ENCODE measurements around the gene TCP1.
"Not testable (repeated sequence)": the region's sequence is repeated elsewhere in the genome, so short reads cannot be mapped to it uniquely, and the experiment has no call there.

Gene TCP1

DNA sequence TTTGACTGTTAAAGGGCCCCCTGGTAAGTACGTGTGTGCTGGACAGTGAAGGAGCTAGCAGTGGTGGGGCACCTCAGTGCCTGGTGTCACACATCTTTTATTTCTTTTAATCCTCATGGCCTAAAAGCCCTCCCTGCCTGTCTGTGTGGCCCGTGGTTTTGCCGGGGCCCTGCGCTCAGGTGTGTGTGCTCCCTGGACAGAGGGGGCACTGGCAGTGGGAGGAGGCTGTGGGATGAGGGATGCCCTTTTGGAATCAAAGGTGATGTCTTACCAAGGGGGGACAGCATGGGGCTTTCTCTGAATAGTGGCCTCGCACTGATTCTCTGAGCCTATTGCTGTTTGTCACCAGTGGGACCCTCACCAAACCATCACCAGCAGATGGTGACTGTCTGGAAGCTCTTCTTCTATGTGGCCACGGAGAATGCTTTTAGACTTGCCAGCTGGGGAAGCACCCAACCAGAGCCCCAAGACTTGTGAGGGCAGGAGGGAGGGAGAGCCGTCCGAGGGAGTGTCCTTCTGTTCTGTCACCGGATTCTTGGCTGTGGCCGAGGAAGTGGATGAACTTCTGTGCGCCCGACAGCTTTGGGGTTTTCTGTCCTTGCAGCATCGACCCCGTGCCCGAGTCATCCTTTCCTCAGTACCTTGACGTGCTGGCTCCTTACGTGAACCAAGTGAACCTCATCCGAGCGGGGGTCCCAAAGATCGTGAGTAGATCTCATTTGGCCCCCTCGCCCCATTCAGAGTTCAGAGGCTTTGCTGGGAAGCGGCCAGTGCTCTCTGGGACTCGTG, 28.7 kb upstream of the TCP1 start:
- H3K36me3 ChIP-seq (ENCODE audit: control insufficient read depth in 1 of 2, insufficient read depth in 2 of 2, low read length in 2 of 2), result no peaks in the 10 kb centered on the region
- H3K27ac ChIP-seq (ENCODE audit: low read depth, low read length), result no peak overlapping the region
- no peaks in the 10 kb centered on the region for H3K9me3 ChIP-seq (ENCODE audit: control insufficient read depth in 1 of 2, low read length in 2 of 2)
- H3K9ac ChIP-seq (ENCODE audit: low read depth in 1 of 2, low read length in 2 of 2), result no peak overlapping the region
- H3K27me3 ChIP-seq (ENCODE audit: control insufficient read depth in 1 of 2, insufficient read depth in 2 of 2, low read length in 2 of 2), result no peaks in the 10 kb centered on the region
- no peak overlapping the region for H3K4me3 ChIP-seq (ENCODE audit: low read depth in 1 of 2, low read length in 2 of 2)
- H3K4me1 ChIP-seq (ENCODE audit: control insufficient read depth in 1 of 2, insufficient read depth in 2 of 2, low read length in 2 of 2), result no peaks in the 10 kb centered on the region

- not testable (repeated sequence) for H3K27me3 ChIP-seq (ENCODE audit: control insufficient read depth in 1 of 2, insufficient read depth in 2 of 2, low read length in 2 of 2); H3K9ac ChIP-seq (ENCODE audit: low read depth in 1 of 2, low read length in 2 of 2); H3K27ac ChIP-seq (ENCODE audit: low read depth, low read length); H3K4me3 ChIP-seq (ENCODE audit: low read depth in 1 of 2, low read length in 2 of 2); H3K4me1 ChIP-seq (ENCODE audit: control insufficient read depth in 1 of 2, insufficient read depth in 2 of 2, low read length in 2 of 2); H3K9me3 ChIP-seq (ENCODE audit: control insufficient read depth in 1 of 2, low read length in 2 of 2); H3K36me3 ChIP-seq (ENCODE audit: control insufficient read depth in 1 of 2, insufficient read depth in 2 of 2, low read length in 2 of 2)
Measured at GRCh38 chr6:159816775-159817174, 27.4 kb upstream of the TCP1 start.

DNA sequence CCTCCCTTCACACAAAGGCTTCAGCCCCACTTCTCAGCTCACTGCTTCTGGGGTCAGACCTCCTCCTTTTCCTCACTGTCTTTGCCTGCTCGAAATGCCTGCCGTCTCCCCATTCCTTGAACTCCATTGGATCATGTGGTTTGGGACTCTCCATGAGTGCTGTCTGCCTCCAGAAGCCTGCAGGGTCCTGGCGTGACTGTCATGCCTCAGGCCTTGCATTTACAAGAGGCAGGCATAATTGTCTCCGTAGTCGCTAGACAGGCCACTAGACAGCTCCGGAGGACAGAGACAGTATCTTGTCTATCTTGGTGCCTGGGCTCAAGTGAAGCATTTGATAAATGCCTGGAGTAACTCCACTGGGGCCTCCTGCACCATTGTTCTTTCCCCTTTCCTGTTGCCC, 26.0 kb upstream of the TCP1 start:
- no peak overlapping the region for H3K9ac ChIP-seq (ENCODE audit: low read depth in 1 of 2, low read length in 2 of 2)
- no peak overlapping the region for H3K27ac ChIP-seq (ENCODE audit: low read depth, low read length)
- no peaks in the 10 kb centered on the region for H3K9me3 ChIP-seq (ENCODE audit: control insufficient read depth in 1 of 2, low read length in 2 of 2)
- H3K36me3 ChIP-seq (ENCODE audit: control insufficient read depth in 1 of 2, insufficient read depth in 2 of 2, low read length in 2 of 2), result no peaks in the 10 kb centered on the region
- no peak overlapping the region for H3K4me3 ChIP-seq (ENCODE audit: low read depth in 1 of 2, low read length in 2 of 2)
- no peaks in the 10 kb centered on the region for H3K27me3 ChIP-seq (ENCODE audit: control insufficient read depth in 1 of 2, insufficient read depth in 2 of 2, low read length in 2 of 2)
- H3K4me1 ChIP-seq (ENCODE audit: control insufficient read depth in 1 of 2, insufficient read depth in 2 of 2, low read length in 2 of 2), result no peaks in the 10 kb centered on the region

DNA sequence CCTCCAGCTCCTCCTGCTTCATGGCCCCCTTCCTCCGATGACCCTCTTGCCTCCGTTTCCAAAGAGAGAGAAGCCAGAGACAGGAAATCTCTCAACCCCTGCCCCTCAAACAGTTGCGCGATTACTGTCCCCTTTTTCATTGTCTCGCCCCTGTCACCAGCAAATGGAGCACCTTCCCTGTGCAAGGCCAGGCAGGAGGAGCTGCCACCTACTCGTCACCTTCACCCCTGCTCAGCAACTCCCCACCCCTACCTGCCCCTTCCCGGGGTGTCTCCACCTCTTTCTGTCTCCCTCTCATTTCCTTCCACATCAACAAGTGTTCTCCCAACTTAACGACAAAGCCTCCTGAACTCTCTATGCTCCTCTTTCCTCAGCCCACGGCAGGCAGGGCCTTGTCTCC, 24.4 kb upstream of the TCP1 start:
- Histone ChIP-seq H3K36me3 (ENCODE audit: control insufficient read depth in 1 of 2, insufficient read depth in 2 of 2, low read length in 2 of 2) (no peaks in the 10 kb centered on the region), H3K9ac (ENCODE audit: low read depth in 1 of 2, low read length in 2 of 2) (no peak overlapping the region)

GRCh38 chr6:159809149-159809548, 19.7 kb upstream of the TCP1 start:
- Histone ChIP-seq H3K4me3 (ENCODE audit: low read depth in 1 of 2, low read length in 2 of 2) (no peak overlapping the region), H3K27me3 (ENCODE audit: control insufficient read depth in 1 of 2, insufficient read depth in 2 of 2, low read length in 2 of 2) (no peaks in the 10 kb centered on the region), H3K27ac (ENCODE audit: low read depth, low read length) (no peak overlapping the region), H3K9ac (ENCODE audit: low read depth in 1 of 2, low read length in 2 of 2) (no peak overlapping the region), H3K4me1 (ENCODE audit: control insufficient read depth in 1 of 2, insufficient read depth in 2 of 2, low read length in 2 of 2) (peaks cover 4 to 5% of the 10 kb centered on the region in 2 donors), H3K9me3 (ENCODE audit: control insufficient read depth in 1 of 2, low read length in 2 of 2) (no peaks in the 10 kb centered on the region), H3K36me3 (ENCODE audit: control insufficient read depth in 1 of 2, insufficient read depth in 2 of 2, low read length in 2 of 2) (no peaks in the 10 kb centered on the region)

More for the DNA sequence above, 24.4 kb upstream of the TCP1 start:
- H3K4me1 ChIP-seq (ENCODE audit: control insufficient read depth in 1 of 2, insufficient read depth in 2 of 2, low read length in 2 of 2), result no peaks in the 10 kb centered on the region
- H3K4me3 ChIP-seq (ENCODE audit: low read depth in 1 of 2, low read length in 2 of 2), result no peak overlapping the region
- no peaks in the 10 kb centered on the region for H3K27me3 ChIP-seq (ENCODE audit: control insufficient read depth in 1 of 2, insufficient read depth in 2 of 2, low read length in 2 of 2)
- H3K9me3 ChIP-seq (ENCODE audit: control insufficient read depth in 1 of 2, low read length in 2 of 2), result no peaks in the 10 kb centered on the region
- no peak overlapping the region for H3K27ac ChIP-seq (ENCODE audit: low read depth, low read length)

GRCh38 chr6:159808647-159809046, 19.2 kb upstream of the TCP1 start:
- Histone ChIP-seq H3K27ac (ENCODE audit: low read depth, low read length) (no peak overlapping the region), H3K9me3 (ENCODE audit: control insufficient read depth in 1 of 2, low read length in 2 of 2) (no peaks in the 10 kb centered on the region), H3K9ac (ENCODE audit: low read depth in 1 of 2, low read length in 2 of 2) (no peak overlapping the region), H3K4me3 (ENCODE audit: low read depth in 1 of 2, low read length in 2 of 2) (no peak overlapping the region), H3K4me1 (ENCODE audit: control insufficient read depth in 1 of 2, insufficient read depth in 2 of 2, low read length in 2 of 2) (peaks cover 4 to 5% of the 10 kb centered on the region in 2 donors), H3K36me3 (ENCODE audit: control insufficient read depth in 1 of 2, insufficient read depth in 2 of 2, low read length in 2 of 2) (no peaks in the 10 kb centered on the region), H3K27me3 (ENCODE audit: control insufficient read depth in 1 of 2, insufficient read depth in 2 of 2, low read length in 2 of 2) (no peaks in the 10 kb centered on the region)

GRCh38 chr6:159807150-159807858, 17.9 kb upstream of the TCP1 start:
- peaks cover 4 to 5% of the 10 kb centered on the region in 2 donors for H3K4me1 ChIP-seq (ENCODE audit: control insufficient read depth in 1 of 2, insufficient read depth in 2 of 2, low read length in 2 of 2)
- no peak overlapping the region for H3K9ac ChIP-seq (ENCODE audit: low read depth in 1 of 2, low read length in 2 of 2)
- no peaks in the 10 kb centered on the region for H3K36me3 ChIP-seq (ENCODE audit: control insufficient read depth in 1 of 2, insufficient read depth in 2 of 2, low read length in 2 of 2)
- no peaks in the 10 kb centered on the region for H3K9me3 ChIP-seq (ENCODE audit: control insufficient read depth in 1 of 2, low read length in 2 of 2)
- no peak overlapping the region for H3K27ac ChIP-seq (ENCODE audit: low read depth, low read length)
- H3K27me3 ChIP-seq (ENCODE audit: control insufficient read depth in 1 of 2, insufficient read depth in 2 of 2, low read length in 2 of 2), result no peaks in the 10 kb centered on the region
- no peak overlapping the region for H3K4me3 ChIP-seq (ENCODE audit: low read depth in 1 of 2, low read length in 2 of 2)

DNA sequence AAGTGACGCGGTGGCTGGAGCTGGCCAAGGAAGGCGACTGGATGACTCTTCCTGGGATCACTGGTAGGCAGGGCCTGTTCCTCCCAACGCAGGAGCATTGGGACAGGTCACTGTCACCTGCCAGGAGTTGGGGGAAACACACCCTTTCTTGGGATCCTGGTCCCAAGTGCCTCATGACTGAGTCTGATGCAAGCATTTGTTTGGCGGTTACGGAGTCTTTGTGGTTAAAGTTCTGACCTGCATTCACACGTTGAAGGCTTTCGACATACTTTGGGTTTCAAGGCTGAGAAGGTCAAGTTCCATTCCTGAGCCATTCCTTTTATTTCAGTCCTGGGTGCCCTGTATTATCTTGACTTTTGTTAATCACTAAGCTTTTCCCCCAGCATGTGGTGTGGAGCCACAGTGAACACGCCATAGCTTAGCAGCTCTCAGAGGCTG, 16.6 kb upstream of the TCP1 start:
- Histone ChIP-seq H3K9me3 (ENCODE audit: control insufficient read depth in 1 of 2, low read length in 2 of 2) (no peaks in the 10 kb centered on the region), H3K27me3 (ENCODE audit: control insufficient read depth in 1 of 2, insufficient read depth in 2 of 2, low read length in 2 of 2) (no peaks in the 10 kb centered on the region), H3K4me1 (ENCODE audit: control insufficient read depth in 1 of 2, insufficient read depth in 2 of 2, low read length in 2 of 2) (peaks cover 4 to 5% of the 10 kb centered on the region in 2 donors), H3K36me3 (ENCODE audit: control insufficient read depth in 1 of 2, insufficient read depth in 2 of 2, low read length in 2 of 2) (no peaks in the 10 kb centered on the region), H3K9ac (ENCODE audit: low read depth in 1 of 2, low read length in 2 of 2) (no peak overlapping the region), H3K4me3 (ENCODE audit: low read depth in 1 of 2, low read length in 2 of 2) (no peak overlapping the region), H3K27ac (ENCODE audit: low read depth, low read length) (no peak overlapping the region)

GRCh38 chr6:159805440-159806020, 16.1 kb upstream of the TCP1 start:
- H3K36me3 ChIP-seq (ENCODE audit: control insufficient read depth in 1 of 2, insufficient read depth in 2 of 2, low read length in 2 of 2), result no peaks in the 10 kb centered on the region

DNA sequence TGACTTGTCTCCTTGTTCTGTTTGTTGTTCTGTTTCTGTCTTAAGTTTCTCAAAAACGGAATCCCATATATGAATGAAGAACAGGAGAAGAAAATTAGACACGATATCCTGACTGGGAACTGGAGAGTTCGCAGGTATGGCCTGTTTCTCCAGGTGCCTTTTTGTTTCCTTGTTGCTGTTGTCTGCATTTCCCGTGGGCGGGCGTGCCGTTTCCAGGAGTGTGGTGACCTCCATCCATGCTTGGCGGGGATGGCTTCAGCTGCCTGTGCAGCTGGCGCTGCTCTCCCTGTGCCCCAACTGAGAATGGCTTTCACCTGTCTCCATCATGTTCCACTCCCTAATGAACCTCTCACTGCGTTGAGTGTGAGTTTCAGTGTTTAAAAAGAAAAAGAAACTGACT, 15.1 kb upstream of the TCP1 start:
- H3K27me3 ChIP-seq (ENCODE audit: control insufficient read depth in 1 of 2, insufficient read depth in 2 of 2, low read length in 2 of 2), result no peaks in the 10 kb centered on the region
- H3K9me3 ChIP-seq (ENCODE audit: control insufficient read depth in 1 of 2, low read length in 2 of 2), result no peaks in the 10 kb centered on the region
- H3K27ac ChIP-seq (ENCODE audit: low read depth, low read length), result no peak overlapping the region
- no peak overlapping the region for H3K9ac ChIP-seq (ENCODE audit: low read depth in 1 of 2, low read length in 2 of 2)
- peaks cover 4 to 5% of the 10 kb centered on the region in 2 donors for H3K4me1 ChIP-seq (ENCODE audit: control insufficient read depth in 1 of 2, insufficient read depth in 2 of 2, low read length in 2 of 2)
- H3K4me3 ChIP-seq (ENCODE audit: low read depth in 1 of 2, low read length in 2 of 2), result no peak overlapping the region
- H3K36me3 ChIP-seq (ENCODE audit: control insufficient read depth in 1 of 2, insufficient read depth in 2 of 2, low read length in 2 of 2), result peaks cover 0 to 7% of the 10 kb centered on the region in 2 donors

More at GRCh38 chr6:159805440-159806020, 16.1 kb upstream of the TCP1 start:
- H3K9ac ChIP-seq (ENCODE audit: low read depth in 1 of 2, low read length in 2 of 2), result no peak overlapping the region
- no peaks in the 10 kb centered on the region for H3K27me3 ChIP-seq (ENCODE audit: control insufficient read depth in 1 of 2, insufficient read depth in 2 of 2, low read length in 2 of 2)
- H3K27ac ChIP-seq (ENCODE audit: low read depth, low read length), result no peak overlapping the region
- H3K4me1 ChIP-seq (ENCODE audit: control insufficient read depth in 1 of 2, insufficient read depth in 2 of 2, low read length in 2 of 2), result peaks cover 4 to 5% of the 10 kb centered on the region in 2 donors
- H3K4me3 ChIP-seq (ENCODE audit: low read depth in 1 of 2, low read length in 2 of 2), result no peak overlapping the region
- no peaks in the 10 kb centered on the region for H3K9me3 ChIP-seq (ENCODE audit: control insufficient read depth in 1 of 2, low read length in 2 of 2)
